NCI-H2029 (cell line): ENCODE results near the gene SOCS3.

Experiments used
- DNase-seq: peaks from one replicate; lab custom pipeline; 2025; lab: John Stamatoyannopoulos, UW

SOCS3 gene

GRCh38 chr17:78367193-78367592, 7.3 kb upstream of the SOCS3 start:
- no peak for DNase-seq

GRCh38 chr17:78366109-78366848, 6.4 kb upstream of the SOCS3 start:
- no peak for DNase-seq

- DNase-seq = no peak
Observed at GRCh38 chr17:78365561-78366108, 5.8 kb upstream of the SOCS3 start.

- no peak for DNase-seq
Observed at GRCh38 chr17:78364436-78365281, 4.8 kb upstream of the SOCS3 start.

GRCh38 chr17:78362671-78363070, 2.8 kb upstream of the SOCS3 start:
- DNase-seq = no peak

- no peak for DNase-seq
Observed at GRCh38 chr17:78362232-78362631, 2.4 kb upstream of the SOCS3 start.

GRCh38 chr17:78361225-78361701, 1.4 kb upstream of the SOCS3 start:
- no peak for DNase-seq

GRCh38 chr17:78360371-78361224, 721 bp upstream of the SOCS3 start:
- DNase-seq = peak; percentile 81

GRCh38 chr17:78359321-78359996, 418 bp downstream of the SOCS3 start:
- no peak for DNase-seq

GRCh38 chr17:78358538-78359320, 1.1 kb downstream of the SOCS3 start:
- DNase-seq = no peak

GRCh38 chr17:78357672-78358537, 2.0 kb downstream of the SOCS3 start:
- no peak for DNase-seq

GRCh38 chr17:78357177-78357586, 2.7 kb downstream of the SOCS3 start:
- no peak for DNase-seq

GRCh38 chr17:78356101-78356713, 3.7 kb downstream of the SOCS3 start:
- no peak for DNase-seq

GRCh38 chr17:78355701-78356100, 4.2 kb downstream of the SOCS3 start:
- no peak for DNase-seq

- no peak for DNase-seq
Observed at GRCh38 chr17:78355045-78355641, 4.7 kb downstream of the SOCS3 start.

- DNase-seq = no peak
Observed at GRCh38 chr17:78353834-78354233, 6.0 kb downstream of the SOCS3 start.

GRCh38 chr17:78351449-78352006, 8.3 kb downstream of the SOCS3 start:
- DNase-seq = no peak

GRCh38 chr17:78349891-78350642, 9.8 kb downstream of the SOCS3 start:
- DNase-seq = no peak
